Kidney epithelial cell (primary cell): ENCODE data around the gene DOCK11. TPM values are rescaled to one million over a fixed set of nuclear protein-coding genes. Genes with fewer than 3 reads are reported as not detected.

ENCODE experiments used
- DNase-seq: peaks from one replicate; pipeline ENCODE4 v3.0.0-alpha.2; 2010; ENCODE audit warnings: low read depth
- H3K27me3 ChIP-seq: 2 replicates; pipeline ENCODE4 v1.6.0; 2011; ENCODE audit warnings: low read length; ENCODE audit not compliant: control insufficient read depth, insufficient read depth
- H3K36me3 ChIP-seq: 2 replicates; pipeline ENCODE4 v1.5.1; 2011; ENCODE audit warnings: low read length; ENCODE audit not compliant: control insufficient read depth, insufficient read depth
- H3K4me3 ChIP-seq: 2 replicates; pipeline ENCODE4 v1.5.1; 2011; ENCODE audit warnings: low read depth, mild to moderate bottlenecking, control low read depth, low read length
- total RNA-seq: library from RNA; depleted of rRNA; stranded (reverse); fragments of >200 nt; gene quantifications from 2 replicates; pipeline ENCODE4 v1.2.3, GENCODE V29; 2015
- TF ChIP-seq, protein P1 (sequence below): IDR thresholded peaks from 2 replicates; pipeline ENCODE4 v1.5.1; 2011; ENCODE audit warnings: mild to moderate bottlenecking, moderate library complexity, low read length, control low read depth, inconsistent platforms; ENCODE audit not compliant: insufficient read depth, poor library complexity, severe bottlenecking

The DOCK11 gene
- total RNA-seq, 1 donor from 2014 or later: 10.9 TPM

DNA sequence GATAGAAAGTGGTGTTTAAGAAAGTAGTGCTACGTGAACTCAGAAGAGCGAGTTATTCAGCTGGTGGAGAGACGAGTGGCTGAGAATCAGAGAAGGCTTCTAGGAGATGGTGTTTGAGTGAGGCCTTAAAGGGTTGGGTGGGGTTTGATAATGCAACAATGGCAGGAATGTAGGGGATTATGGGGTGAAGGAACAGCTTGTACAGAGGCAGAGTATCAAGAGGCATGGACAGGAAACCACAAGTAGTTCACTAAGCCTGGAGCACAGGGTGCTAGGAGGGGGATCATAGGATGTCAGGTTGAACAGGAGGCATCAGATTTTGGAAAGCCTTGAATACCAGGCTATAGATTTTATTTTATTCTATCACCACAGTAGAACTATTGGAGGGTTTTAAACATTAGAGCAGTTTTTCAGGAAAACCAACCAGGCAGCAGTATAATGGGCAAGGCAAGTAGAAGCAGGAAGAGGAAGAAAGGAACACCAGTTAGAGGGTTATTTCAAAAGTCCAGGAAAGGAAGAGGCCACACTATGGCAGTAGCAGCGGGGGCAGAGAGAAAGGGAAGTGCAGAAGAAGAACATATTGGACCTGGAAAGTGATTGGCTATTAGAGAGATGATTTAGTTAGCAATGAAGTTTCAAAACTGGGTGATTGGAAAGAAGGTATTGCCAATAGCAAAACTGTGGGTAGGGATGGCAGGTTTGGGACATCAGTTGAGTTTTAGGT is 99.2 kb downstream of the DOCK11 start:
- Histone ChIP-seq H3K4me3 (no peak overlapping the region), H3K36me3 (no peaks in the 10 kb centered on the region), H3K27me3 (no peaks in the 10 kb centered on the region)
- TF ChIP-seq, protein P1, sequence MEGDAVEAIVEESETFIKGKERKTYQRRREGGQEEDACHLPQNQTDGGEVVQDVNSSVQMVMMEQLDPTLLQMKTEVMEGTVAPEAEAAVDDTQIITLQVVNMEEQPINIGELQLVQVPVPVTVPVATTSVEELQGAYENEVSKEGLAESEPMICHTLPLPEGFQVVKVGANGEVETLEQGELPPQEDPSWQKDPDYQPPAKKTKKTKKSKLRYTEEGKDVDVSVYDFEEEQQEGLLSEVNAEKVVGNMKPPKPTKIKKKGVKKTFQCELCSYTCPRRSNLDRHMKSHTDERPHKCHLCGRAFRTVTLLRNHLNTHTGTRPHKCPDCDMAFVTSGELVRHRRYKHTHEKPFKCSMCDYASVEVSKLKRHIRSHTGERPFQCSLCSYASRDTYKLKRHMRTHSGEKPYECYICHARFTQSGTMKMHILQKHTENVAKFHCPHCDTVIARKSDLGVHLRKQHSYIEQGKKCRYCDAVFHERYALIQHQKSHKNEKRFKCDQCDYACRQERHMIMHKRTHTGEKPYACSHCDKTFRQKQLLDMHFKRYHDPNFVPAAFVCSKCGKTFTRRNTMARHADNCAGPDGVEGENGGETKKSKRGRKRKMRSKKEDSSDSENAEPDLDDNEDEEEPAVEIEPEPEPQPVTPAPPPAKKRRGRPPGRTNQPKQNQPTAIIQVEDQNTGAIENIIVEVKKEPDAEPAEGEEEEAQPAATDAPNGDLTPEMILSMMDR: no peak
- DNase-seq: no peak

DNA sequence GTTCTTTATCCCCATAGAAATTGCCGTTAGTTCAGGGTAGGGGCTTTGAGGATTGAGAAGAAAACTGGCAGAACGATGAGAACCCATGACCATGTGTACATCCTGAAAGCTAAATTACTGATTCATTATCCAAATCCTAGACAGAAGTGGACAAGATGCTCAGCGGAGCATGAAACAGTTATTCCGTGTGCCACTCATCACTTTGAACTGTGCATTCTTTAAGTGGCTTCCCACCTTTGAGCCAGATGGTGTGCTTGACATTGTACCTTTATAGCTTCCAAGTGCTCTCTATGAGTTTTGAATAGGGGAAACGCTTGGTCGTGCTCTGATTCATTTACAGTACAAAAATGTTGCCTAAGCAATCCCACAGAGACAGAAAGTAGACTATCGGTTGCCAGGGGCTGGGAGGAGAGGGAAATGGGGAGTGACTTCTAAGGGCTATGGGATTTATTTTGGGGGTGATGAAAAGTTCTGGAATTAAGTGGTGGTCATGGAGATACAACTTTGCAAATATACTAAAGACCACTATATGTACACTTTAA is 100.0 kb downstream of the DOCK11 start:
- TF ChIP-seq, protein P1: no peak
- DNase-seq: no peak
- Histone ChIP-seq H3K4me3 (no peak overlapping the region), H3K27me3 (no peaks in the 10 kb centered on the region), H3K36me3 (no peaks in the 10 kb centered on the region)

DNA sequence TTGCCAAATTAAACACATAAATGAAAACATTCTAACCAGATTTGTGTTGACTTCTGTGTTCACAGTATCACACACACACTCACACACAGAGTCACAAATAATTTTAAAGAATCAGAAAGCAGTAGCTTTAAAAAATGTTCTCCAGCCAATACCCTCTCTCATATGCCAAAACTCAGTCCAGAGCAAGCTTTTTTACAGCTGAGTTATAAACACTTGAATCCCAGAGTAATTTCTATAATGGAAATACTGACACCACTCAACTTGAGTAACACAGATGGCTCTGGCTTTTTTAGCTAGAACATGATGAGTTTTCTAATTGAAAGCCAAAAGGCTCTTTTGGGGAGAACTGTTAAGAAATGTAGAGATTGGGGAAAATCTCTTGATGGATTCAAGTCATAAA is 100.8 kb downstream of the DOCK11 start:
- no peaks in the 10 kb centered on the region for H3K27me3 ChIP-seq
- no peak for DNase-seq
- no peak overlapping the region for H3K4me3 ChIP-seq
- TF ChIP-seq, protein P1: no peak
- H3K36me3 ChIP-seq: no peaks in the 10 kb centered on the region

DNA sequence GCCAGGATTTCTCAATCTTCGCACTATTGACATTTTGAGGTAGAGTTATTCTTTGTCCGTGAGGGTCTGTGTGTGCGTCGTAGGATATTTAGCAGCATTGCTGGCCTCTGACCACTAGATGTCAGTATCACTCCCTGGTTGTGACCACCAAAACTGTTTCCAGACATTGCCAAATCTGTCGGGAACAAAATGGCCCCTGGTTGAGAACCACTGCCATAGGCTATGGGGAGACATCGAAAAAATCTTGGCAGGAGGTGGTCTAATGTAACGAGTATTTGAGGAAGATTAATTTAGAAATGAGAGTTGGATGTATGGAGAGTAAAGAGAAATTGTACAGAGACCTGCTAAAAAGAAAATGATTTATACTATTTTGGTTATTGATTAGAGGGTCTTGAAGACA is 108.4 kb downstream of the DOCK11 start:
- TF ChIP-seq, protein P1: peak; percentile 79
- DNase-seq: no peak
- Histone ChIP-seq H3K36me3 (no peaks in the 10 kb centered on the region), H3K4me3 (no peak overlapping the region), H3K27me3 (no peaks in the 10 kb centered on the region)

DNA sequence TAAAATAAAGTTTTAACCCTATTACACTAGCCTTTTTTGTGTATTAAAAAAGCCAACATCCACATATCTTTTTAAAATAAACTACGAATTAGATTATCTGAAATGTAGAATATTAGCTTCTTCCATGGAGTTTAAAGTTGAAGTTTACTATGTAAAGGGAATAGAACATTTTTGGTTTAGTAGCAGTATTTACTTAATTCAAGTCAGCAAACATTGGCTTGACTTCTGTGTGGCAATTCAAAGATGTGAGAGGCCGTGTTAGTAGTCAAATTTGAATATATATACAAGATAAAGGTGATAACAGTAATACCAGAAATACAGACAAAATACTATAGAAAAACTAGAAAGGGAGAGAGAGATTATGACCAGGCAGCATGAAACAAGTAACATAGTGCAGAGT is 116.7 kb downstream of the DOCK11 start:
- Histone ChIP-seq H3K36me3 (no peaks in the 10 kb centered on the region), H3K27me3 (no peaks in the 10 kb centered on the region), H3K4me3 (no peak overlapping the region)
- TF ChIP-seq, protein P1: no peak
- DNase-seq: no peak

DNA sequence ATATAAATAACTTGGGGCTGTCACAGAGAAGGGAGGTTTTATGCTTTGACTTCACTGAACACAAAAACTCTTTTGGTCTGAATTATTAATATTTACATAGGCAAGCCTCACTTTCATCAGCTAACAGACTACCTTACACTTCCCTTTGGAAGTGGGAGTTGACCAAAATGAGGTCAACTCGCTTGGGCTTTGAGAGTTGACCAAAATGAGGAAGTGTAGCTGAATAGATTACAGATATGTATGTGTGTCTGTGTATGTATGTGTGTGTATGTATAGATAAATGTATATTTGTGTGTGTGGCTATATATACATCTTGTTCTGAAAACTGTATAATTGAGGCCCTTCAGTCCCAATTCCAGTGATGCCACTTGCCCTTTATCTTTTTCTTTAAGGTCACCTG is 118.5 kb downstream of the DOCK11 start:
- H3K36me3 ChIP-seq: no peaks in the 10 kb centered on the region
- TF ChIP-seq, protein P1: no peak
- DNase-seq: no peak

More for the DNA sequence above, 118.5 kb downstream of the DOCK11 start:
- H3K27me3 ChIP-seq: no peaks in the 10 kb centered on the region
- H3K4me3 ChIP-seq: no peak overlapping the region
